HUES48 (cell line): ENCODE measurements around the gene TRAPPC12.
A peak's percentile ranks its signal among the peaks of the same experiment; 100 is the strongest.
"Not testable (repeated sequence)": the region's sequence is repeated elsewhere in the genome, so short reads cannot be mapped to it uniquely, and the experiment has no call there.

Experiments used
- H3K27ac ChIP-seq: one replicate; pipeline ENCODE4 v1.7.0; 2013; ENCODE audit warnings: low read depth, low read length, inconsistent platforms
- H3K27me3 ChIP-seq: 2 replicates; pipeline ENCODE4 v1.6.1; 2013; ENCODE audit warnings: mild to moderate bottlenecking, low read length; ENCODE audit not compliant: control insufficient read depth, insufficient read depth
- H3K36me3 ChIP-seq: 2 replicates; pipeline ENCODE4 v1.6.1; 2013; ENCODE audit warnings: low read length; ENCODE audit not compliant: control insufficient read depth, insufficient read depth
- H3K4me1 ChIP-seq: 2 replicates; pipeline ENCODE4 v1.6.1; 2013; ENCODE audit warnings: mild to moderate bottlenecking, low read length; ENCODE audit not compliant: control insufficient read depth, insufficient read depth
- H3K4me3 ChIP-seq: 2 replicates; pipeline ENCODE4 v1.5.1; 2013; ENCODE audit warnings: mild to moderate bottlenecking, low read depth, low read length
- H3K9ac ChIP-seq: 2 replicates; pipeline ENCODE4 v1.6.1; 2013; ENCODE audit warnings: mild to moderate bottlenecking, low read depth, low read length, moderate library complexity
- H3K9me3 ChIP-seq: 2 replicates; pipeline ENCODE4 v1.6.1; 2013; ENCODE audit warnings: low read length; ENCODE audit not compliant: control insufficient read depth, insufficient read depth

TRAPPC12 gene

DNA sequence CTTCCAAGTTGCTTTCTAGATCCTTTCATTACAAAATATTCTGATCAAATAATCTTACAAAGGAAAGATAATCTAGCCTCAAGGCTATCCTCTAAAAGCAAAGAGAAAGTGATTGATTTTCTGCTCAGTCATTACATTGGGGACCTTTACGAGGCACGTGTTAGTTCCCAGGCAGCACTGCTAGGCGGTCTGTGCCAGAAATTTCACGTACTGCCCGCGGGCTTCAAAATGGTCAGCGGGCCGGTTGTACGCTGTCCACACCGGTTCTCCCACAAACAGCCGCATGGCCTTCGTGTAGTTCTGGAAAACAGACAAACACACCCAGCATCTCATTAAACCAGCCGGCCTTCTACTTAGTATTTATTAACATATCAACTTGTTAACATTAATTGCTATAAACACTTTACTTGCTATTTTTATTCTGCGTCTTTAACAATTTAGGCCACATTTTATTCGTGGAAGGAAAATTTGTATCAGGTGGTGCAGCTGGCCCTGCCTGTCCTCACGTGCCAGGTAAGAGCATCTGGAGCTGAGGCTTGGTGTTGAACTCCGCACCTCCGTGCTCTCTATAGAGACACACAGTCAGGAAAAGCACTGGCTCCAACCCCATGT, 119.4 kb downstream of the TRAPPC12 start:
- Histone ChIP-seq H3K27ac (no peak overlapping the region), H3K9ac (no peak overlapping the region), H3K4me1 (no peaks in the 10 kb centered on the region), H3K36me3 (peaks cover 18% of the 10 kb centered on the region), H3K9me3 (no peaks in the 10 kb centered on the region), H3K27me3 (no peaks in the 10 kb centered on the region), H3K4me3 (no peak overlapping the region)

DNA sequence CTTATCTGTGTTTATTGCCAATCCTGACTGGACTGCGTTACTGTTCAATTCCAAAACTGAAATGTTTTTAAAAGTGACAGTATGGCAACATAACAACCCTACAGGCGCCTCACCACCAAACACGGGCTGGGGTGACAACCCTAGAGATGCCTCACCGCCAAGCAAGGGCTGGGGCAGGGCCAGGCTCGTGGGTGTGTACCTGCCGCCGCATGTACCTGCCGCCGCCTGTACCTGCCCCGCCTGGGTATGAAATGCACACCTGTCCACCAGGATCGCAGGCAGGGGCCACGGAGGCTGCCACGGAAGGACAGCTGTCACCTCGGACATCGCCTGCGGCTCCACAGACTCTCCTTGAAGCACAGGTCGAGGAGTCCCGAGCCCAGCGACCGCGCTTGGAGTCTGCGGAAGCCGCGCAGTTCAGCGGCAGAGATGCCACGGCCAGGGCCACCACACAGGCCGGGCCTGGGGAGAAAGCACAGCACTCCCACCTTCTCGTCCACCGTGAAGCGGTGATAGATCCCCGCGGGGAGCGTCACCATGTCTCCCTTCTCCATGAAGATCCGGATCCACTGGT, 120.9 kb downstream of the TRAPPC12 start:
- Histone ChIP-seq H3K4me3 (no peak overlapping the region), H3K27me3 (no peaks in the 10 kb centered on the region), H3K27ac (no peak overlapping the region), H3K4me1 (no peaks in the 10 kb centered on the region), H3K9ac (no peak overlapping the region), H3K36me3 (peaks cover 25% of the 10 kb centered on the region), H3K9me3 (no peaks in the 10 kb centered on the region)

DNA sequence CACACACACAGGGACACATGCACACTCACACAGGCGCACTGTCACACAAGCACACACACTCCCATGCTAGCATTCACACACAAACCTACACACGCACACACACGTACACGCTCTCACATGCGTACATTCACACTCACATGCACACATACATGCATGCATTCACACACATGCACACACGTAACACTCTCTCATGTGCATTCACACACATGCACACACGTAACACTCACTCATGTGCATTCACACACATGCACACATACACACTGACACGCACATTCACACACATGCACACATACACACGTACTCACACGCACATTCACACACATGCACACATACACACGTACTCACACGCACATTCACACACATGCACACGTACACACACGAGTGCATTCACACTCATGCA, 123.6 kb downstream of the TRAPPC12 start:
- Histone ChIP-seq H3K27me3 (no peaks in the 10 kb centered on the region), H3K4me1 (no peaks in the 10 kb centered on the region), H3K9ac (no peak overlapping the region), H3K36me3 (peaks cover 25% of the 10 kb centered on the region), H3K27ac (no peak overlapping the region), H3K9me3 (no peaks in the 10 kb centered on the region), H3K4me3 (no peak overlapping the region)

DNA sequence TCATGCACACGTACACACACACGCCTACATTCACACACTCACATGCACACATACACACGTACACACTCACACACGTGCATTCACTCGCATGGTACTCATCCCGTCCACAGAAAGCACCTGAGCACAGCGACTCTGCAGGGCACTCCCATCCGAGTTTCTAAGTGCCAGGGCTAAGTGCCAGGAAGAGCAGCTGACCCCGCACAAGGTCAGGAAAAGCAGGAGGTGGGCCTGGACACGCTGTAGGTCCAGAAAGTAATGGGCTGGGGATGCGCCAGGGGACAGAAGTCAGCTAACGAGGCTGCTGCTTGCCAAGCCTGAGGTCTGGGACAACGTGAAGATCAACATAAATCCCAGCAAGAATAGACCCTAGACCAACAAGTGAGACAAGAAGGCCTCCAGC, 124.0 kb downstream of the TRAPPC12 start:
- no peaks in the 10 kb centered on the region for H3K9me3 ChIP-seq
- no peaks in the 10 kb centered on the region for H3K27me3 ChIP-seq
- H3K27ac ChIP-seq, result no peak overlapping the region
- H3K4me1 ChIP-seq, result no peaks in the 10 kb centered on the region
- H3K36me3 ChIP-seq, result peaks cover 22% of the 10 kb centered on the region
- no peak overlapping the region for H3K9ac ChIP-seq
- H3K4me3 ChIP-seq, result no peak overlapping the region

DNA sequence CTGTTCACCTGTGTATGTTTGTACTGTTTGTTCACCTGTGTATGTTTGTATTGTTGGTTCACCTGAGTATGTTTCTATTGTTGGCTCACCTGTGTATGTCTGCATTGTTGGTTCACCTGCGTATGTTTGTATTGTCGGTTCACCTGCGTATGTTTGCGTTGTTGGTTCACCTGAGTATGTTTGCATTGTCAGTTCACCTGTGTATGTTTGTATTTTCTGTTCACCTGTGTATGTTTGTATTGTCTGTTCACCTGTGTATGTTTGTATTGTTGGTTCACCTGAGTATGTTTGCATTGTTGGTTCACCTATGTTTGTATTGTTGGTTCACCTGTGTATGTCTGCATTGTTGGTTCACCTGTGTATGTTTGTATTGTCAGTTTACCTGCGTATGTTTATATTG, 125.2 kb downstream of the TRAPPC12 start:
- H3K4me3 ChIP-seq, result no peak overlapping the region
- H3K27me3 ChIP-seq, result no peaks in the 10 kb centered on the region
- H3K4me1 ChIP-seq, result no peaks in the 10 kb centered on the region
- H3K9ac ChIP-seq, result no peak overlapping the region
- H3K27ac ChIP-seq, result no peak overlapping the region
- H3K36me3 ChIP-seq, result peaks cover 18% of the 10 kb centered on the region
- no peaks in the 10 kb centered on the region for H3K9me3 ChIP-seq

DNA sequence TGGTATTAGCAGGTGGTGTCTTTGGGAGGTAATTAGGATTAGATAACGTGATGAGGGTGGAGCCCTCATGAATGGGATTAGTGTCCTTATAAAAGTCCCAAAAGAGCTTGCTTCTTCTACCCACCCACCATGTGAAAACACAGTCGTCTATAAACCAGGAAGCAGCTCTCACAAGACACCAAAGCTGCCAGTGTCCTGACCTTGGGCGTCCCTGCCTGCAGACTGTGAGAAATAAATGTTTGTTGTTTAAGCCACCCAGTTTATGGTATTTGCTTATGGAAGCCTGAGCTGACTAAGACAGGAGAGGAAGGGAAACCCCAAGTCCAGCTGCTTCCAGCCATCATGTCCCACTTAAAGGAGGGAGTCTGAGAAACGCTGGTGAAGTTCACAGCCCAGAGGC, 126.3 kb downstream of the TRAPPC12 start:
- H3K4me3 ChIP-seq, result no peak overlapping the region
- peaks cover 12% of the 10 kb centered on the region for H3K36me3 ChIP-seq
- H3K27me3 ChIP-seq, result no peaks in the 10 kb centered on the region
- H3K4me1 ChIP-seq, result no peaks in the 10 kb centered on the region
- no peak overlapping the region for H3K27ac ChIP-seq
- H3K9ac ChIP-seq, result no peak overlapping the region
- H3K9me3 ChIP-seq, result no peaks in the 10 kb centered on the region

DNA sequence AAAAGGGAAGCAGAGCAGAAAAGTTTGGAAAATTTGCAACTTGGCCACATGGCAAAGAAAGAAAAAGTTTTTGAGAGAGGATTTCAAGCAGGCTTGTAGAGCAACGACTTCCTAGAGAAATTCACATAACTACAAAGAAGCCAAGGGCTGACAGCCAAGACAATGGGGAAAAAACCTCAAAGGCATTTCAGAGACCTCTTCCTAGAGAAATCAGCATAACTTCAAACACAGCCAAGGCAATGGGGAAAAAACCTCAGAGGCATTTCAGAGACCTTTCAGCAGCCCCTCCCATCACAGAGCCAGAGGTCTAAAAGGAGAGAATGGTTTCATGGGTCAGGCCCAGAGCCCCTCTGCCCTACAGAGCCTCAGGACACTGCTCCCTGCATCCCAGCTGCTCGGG, 132.6 kb downstream of the TRAPPC12 start:
- H3K27ac ChIP-seq, result peak overlapping the region; percentile 37
- H3K9ac ChIP-seq, result no peak overlapping the region
- H3K27me3 ChIP-seq, result no peaks in the 10 kb centered on the region
- H3K36me3 ChIP-seq, result peaks cover 9% of the 10 kb centered on the region; the same call in 1 of the 2 replicates
- no peak overlapping the region for H3K4me3 ChIP-seq
- no peaks in the 10 kb centered on the region; the same call in 1 of the 2 replicates for H3K9me3 ChIP-seq
- H3K4me1 ChIP-seq, result no peaks in the 10 kb centered on the region

DNA sequence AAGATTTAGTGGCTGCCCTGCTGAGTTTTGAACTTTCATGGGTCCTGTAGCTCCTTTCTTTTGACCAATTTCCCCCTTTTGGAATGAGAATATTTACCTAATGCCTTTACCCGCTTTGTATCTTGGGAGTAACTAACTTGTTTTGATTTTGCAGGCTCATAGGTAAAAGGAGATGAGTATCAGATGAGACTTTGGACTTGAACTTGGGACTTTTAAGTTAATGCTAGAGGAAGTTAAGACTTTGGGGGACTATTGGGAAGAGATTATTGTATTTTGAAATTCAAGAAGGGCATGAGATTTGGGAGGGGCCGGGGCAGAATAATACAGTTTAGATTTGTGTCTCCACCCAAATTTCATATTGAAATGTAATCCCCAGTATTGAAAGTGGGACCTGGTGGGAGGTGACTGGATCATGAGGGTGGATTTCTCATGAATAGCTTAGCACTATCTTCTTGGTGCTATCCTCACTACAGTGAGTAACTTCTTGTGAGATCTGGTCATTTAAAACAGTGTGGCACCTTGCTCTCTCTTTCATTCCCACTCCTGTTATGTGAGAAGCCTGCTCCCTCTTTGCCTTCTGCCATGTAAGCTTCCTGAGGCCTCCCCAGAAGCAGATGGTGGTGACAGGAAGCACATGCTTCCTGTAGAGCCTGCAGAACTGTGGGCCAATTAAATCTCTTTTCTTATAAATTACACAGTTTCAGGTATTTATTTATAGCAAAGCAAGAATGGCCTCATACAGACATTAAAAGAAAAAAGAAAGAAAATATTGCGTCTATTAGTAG, 133.7 kb downstream of the TRAPPC12 start:
- Histone ChIP-seq H3K9ac (no peak overlapping the region), H3K27ac (no peak overlapping the region), H3K27me3 (no peaks in the 10 kb centered on the region), H3K9me3 (no peaks in the 10 kb centered on the region; the same call in 1 of the 2 replicates), H3K4me3 (no peak overlapping the region), H3K4me1 (0 out of 2 replicates have a peak, but pooled peaks cover 3% of the 10 kb centered on the region), H3K36me3 (peaks cover 9% of the 10 kb centered on the region; the same call in 1 of the 2 replicates)

DNA sequence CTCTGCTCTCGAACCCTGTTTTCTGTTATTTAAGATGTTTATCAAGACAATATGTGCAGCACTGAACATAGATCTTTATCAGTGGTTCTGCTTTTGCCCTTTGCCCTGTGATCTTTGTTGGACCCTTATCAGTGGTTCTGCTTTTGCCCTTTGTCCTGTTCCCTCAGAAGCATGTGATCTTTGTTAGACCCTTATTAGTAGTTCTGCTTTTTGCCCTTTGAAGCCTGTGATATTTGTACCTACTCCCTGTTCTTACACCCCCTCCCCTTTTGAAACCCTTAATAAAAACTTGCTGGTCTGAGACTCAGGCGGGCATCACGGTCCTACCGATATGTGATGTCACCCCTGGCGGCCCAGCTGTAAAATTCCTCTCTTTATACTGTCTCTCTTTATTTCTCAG, 135.9 kb downstream of the TRAPPC12 start:
- H3K4me1 ChIP-seq, H3K9me3 ChIP-seq, H3K4me3 ChIP-seq, H3K36me3 ChIP-seq, H3K9ac ChIP-seq, H3K27ac ChIP-seq, H3K27me3 ChIP-seq: not testable (repeated sequence)

DNA sequence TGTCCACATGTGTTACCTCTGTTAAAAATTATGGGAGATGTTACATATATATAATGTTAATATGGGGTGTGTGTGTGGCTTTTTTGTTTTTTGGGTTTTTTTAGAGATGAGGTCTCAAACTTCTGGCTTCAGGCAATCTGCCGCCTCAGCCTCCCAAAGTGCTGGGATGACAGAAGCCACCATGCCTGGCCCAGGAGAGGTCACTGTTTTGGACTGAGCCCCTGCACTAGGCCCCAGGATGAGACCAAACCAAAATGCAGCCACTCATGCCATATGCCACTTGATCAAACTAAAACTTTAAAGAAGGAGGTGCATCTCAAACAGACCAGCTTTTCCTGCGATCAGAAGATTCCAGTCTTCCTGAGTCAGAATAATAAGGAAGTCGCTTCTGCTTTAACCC, 137.3 kb downstream of the TRAPPC12 start:
- Histone ChIP-seq H3K9me3 (no peaks in the 10 kb centered on the region; the same call in 1 of the 2 replicates), H3K4me1 (peaks cover 10% of the 10 kb centered on the region; the same call in 1 of the 2 replicates), H3K9ac (no peak overlapping the region), H3K36me3 (peaks cover 9% of the 10 kb centered on the region; the same call in 1 of the 2 replicates), H3K27ac (no peak overlapping the region), H3K4me3 (no peak overlapping the region), H3K27me3 (peaks cover 12% of the 10 kb centered on the region; the same call in 1 of the 2 replicates)
